Measurements from ENCODE around the gene CYTH4. TPM values are rescaled to one million over a fixed set of nuclear protein-coding genes. Genes with fewer than 3 reads are reported as not detected.

Gene CYTH4
- total RNA-seq, 4 donors from 2014 or later = 3.8 to 12.2 (median 5.9) TPM

GRCh38 chr22:37349043-37349814 is 66.9 kb downstream of the CYTH4 start:
- intact Hi-C loops (cut with DNase I; ENCODE audit: low total_unique reads) = no loop called here
- no peaks in the 10 kb centered on the region for H3K36me3 ChIP-seq
- TF ChIP-seq CTCF (IDR thresholded peaks at IDR 0.05) (no peak), POLR2A (IDR thresholded peaks at IDR 0.05) (no peak)
- H3K27ac ChIP-seq = no peak overlapping the region
- no peak for DNase-seq
- no peaks in the 10 kb centered on the region for H3K9me3 ChIP-seq
- H3K4me3 ChIP-seq = no peak overlapping the region
- H3K4me1 ChIP-seq = peaks cover 0 to 10% of the 10 kb centered on the region in 2 donors
- H3K27me3 ChIP-seq = no peaks in the 10 kb centered on the region

- no peak overlapping the region for H3K27ac ChIP-seq
- no peaks in the 10 kb centered on the region for H3K36me3 ChIP-seq
- TF ChIP-seq POLR2A (IDR thresholded peaks at IDR 0.05) (no peak), CTCF (IDR thresholded peaks at IDR 0.05) (no peak)
- H3K27me3 ChIP-seq = no peaks in the 10 kb centered on the region
- H3K4me1 ChIP-seq = peaks cover 0 to 3% of the 10 kb centered on the region in 2 donors
- no peak for DNase-seq
- no peaks in the 10 kb centered on the region for H3K9me3 ChIP-seq
- intact Hi-C loops (cut with DNase I; ENCODE audit: low total_unique reads) = no loop called here
- no peak overlapping the region for H3K4me3 ChIP-seq
These were observed 68.9 kb downstream of the CYTH4 start for GRCh38 chr22:37351232-37351631.

- no peak for TF ChIP-seq CTCF (IDR thresholded peaks at IDR 0.05)
- TF ChIP-seq POLR2A (IDR thresholded peaks at IDR 0.05) = no peak
- no peak for DNase-seq
- no peak overlapping the region for H3K4me3 ChIP-seq
- no peaks in the 10 kb centered on the region for H3K27me3 ChIP-seq
- H3K36me3 ChIP-seq = no peaks in the 10 kb centered on the region
- H3K27ac ChIP-seq = no peak overlapping the region
- H3K9me3 ChIP-seq = no peaks in the 10 kb centered on the region
- H3K4me1 ChIP-seq = no peaks in the 10 kb centered on the region
- intact Hi-C loops (cut with DNase I; ENCODE audit: low total_unique reads) = no loop called here
These were observed 70.2 kb downstream of the CYTH4 start for GRCh38 chr22:37352481-37352880.

GRCh38 chr22:37353839-37354238 is 71.5 kb downstream of the CYTH4 start:
- H3K27ac ChIP-seq = no peak overlapping the region
- H3K4me1 ChIP-seq = no peaks in the 10 kb centered on the region
- intact Hi-C loops (cut with DNase I; ENCODE audit: low total_unique reads) = no loop called here
- H3K27me3 ChIP-seq = no peaks in the 10 kb centered on the region
- DNase-seq = no peak
- TF ChIP-seq POLR2A (IDR thresholded peaks at IDR 0.05) (no peak), CTCF (IDR thresholded peaks at IDR 0.05) (no peak)
- no peaks in the 10 kb centered on the region for H3K9me3 ChIP-seq
- no peak overlapping the region for H3K4me3 ChIP-seq
- no peaks in the 10 kb centered on the region for H3K36me3 ChIP-seq

- DNase-seq = no peak
- H3K27me3 ChIP-seq = no peaks in the 10 kb centered on the region
- H3K4me3 ChIP-seq = no peak overlapping the region
- no peak overlapping the region for H3K27ac ChIP-seq
- no peaks in the 10 kb centered on the region for H3K36me3 ChIP-seq
- no peak for TF ChIP-seq POLR2A (IDR thresholded peaks at IDR 0.05)
- intact Hi-C loops (cut with DNase I; ENCODE audit: low total_unique reads) = no loop called here
- no peaks in the 10 kb centered on the region for H3K9me3 ChIP-seq
- H3K4me1 ChIP-seq = no peaks in the 10 kb centered on the region
These were observed 72.0 kb downstream of the CYTH4 start for GRCh38 chr22:37354261-37354660.

Data from uterus (tissue), 4 donors.